HCT116 (cell line): Measurements from ENCODE around the gene CTAGE1. TPM values are rescaled to one million over a fixed set of nuclear protein-coding genes. Genes with fewer than 3 reads are reported as not detected.

Experiments used
- ATAC-seq: fragments of 200-7000 bp; cut with Tn5 transposase; 2 replicates; pipeline ENCODE4 v1.9.1; 2020; ENCODE audit warnings: mild to moderate bottlenecking, moderate library complexity
- BruUV-seq: library from RNA; stranded (reverse); fragments of 400-500 nt; replicated peaks from 2 replicates; lab custom pipeline; 2021; lab: Mats Ljungman, UMichigan
- CTCF ChIA-PET: fragments of 300-600 bp; sonication (Branson Sonifier 250); formaldehyde crosslinking; loops from one replicate; lab custom pipeline; 2021; ENCODE audit warnings: antibody characterized with exemption; lab: Charles Lee
- POLR2A ChIA-PET: fragments of 300-600, 350-600 bp; sonication (Branson Sonifier 250); formaldehyde crosslinking; loops from one replicate; lab custom pipeline; 2021; ENCODE audit warnings: antibody characterized with exemption; lab: Charles Lee
- RAD21 ChIA-PET, 2 experiments: fragments of 300-600 bp; sonication (Branson Sonifier 250); formaldehyde crosslinking; loops; one replicate each; lab custom pipeline; 2023; ENCODE audit warnings: low total read pairs in 2 of 2; ENCODE audit not compliant: uncharacterized antibody in 2 of 2, unreplicated experiment in 2 of 2, low non-redundant PET in 1 of 2; lab: Charles Lee
- DNase-seq: peaks from one replicate; pipeline ENCODE4 v3.0.0-alpha.2; 2010; ENCODE audit warnings: low read depth, low spot score
- H2AFZ ChIP-seq: fragments of 200-600 bp; shearing (Covaris generic), sonication (generic); 2 replicates; pipeline ENCODE4 v1.6.1; 2017; ENCODE audit warnings: low read depth, mixed run types, mixed read lengths, antibody characterized with exemption, low read length; ENCODE audit not compliant: poor library complexity, severe bottlenecking
- H3K27ac ChIP-seq: 2 replicates; pipeline ENCODE4 v1.5.1; 2012; ENCODE audit warnings: low read depth, low read length
- H3K27me3 ChIP-seq: fragments of 200-600 bp; sonication (generic); 2 replicates; pipeline ENCODE4 v1.6.1; 2016; ENCODE audit warnings: mixed run types, low read length, mixed read lengths; ENCODE audit not compliant: insufficient read depth
- H3K36me3 ChIP-seq, 2 experiments: fragments of 200-500 bp in 1 of 2; fragments of 200-600 bp in 1 of 2; sonication (Bioruptor generic) in 1 of 2; sonication (generic) in 1 of 2; 2 replicates each; pipeline versions ENCODE4 v1.5.1 to v1.6.1; 2014 to 2016; ENCODE audit warnings: low read length in 2 of 2, inconsistent platforms in 1 of 2, mixed read lengths in 1 of 2, mixed run types in 1 of 2; ENCODE audit not compliant: insufficient read depth in 2 of 2, control insufficient read depth in 1 of 2
- H3K4me1 ChIP-seq, 2 experiments: fragments of 200-600 bp in 1 of 2; sonication (generic) in 1 of 2; 2 replicates each; pipeline versions ENCODE4 v1.5.1 to v1.6.1; 2012 to 2017; ENCODE audit warnings: low read length in 2 of 2, inconsistent platforms in 1 of 2, mild to moderate bottlenecking in 1 of 2, mixed read lengths in 1 of 2, mixed run types in 1 of 2, moderate library complexity in 1 of 2; ENCODE audit not compliant: insufficient read depth in 2 of 2, control insufficient read depth in 1 of 2
- H3K4me2 ChIP-seq: fragments of 200-600 bp; sonication (generic); 2 replicates; pipeline ENCODE4 v1.6.1; 2017; ENCODE audit warnings: mixed run types, low read length, mixed read lengths
- H3K4me3 ChIP-seq, 2 experiments: fragments of 200-600 bp in 1 of 2; sonication (generic) in 1 of 2; replicated peaks in 1 of 2; 2 replicates each; pipeline ENCODE4 v1.5.1; 2011 to 2016; ENCODE audit warnings: low read length in 2 of 2, control low read depth in 1 of 2, low read depth in 1 of 2, mild to moderate bottlenecking in 1 of 2, mixed read lengths in 1 of 2, mixed run types in 1 of 2
- H3K79me2 ChIP-seq: fragments of 200-600 bp; sonication (generic); 2 replicates; pipeline ENCODE4 v1.6.1; 2017; ENCODE audit warnings: mild to moderate bottlenecking, mixed run types, low read length, moderate library complexity, mixed read lengths; ENCODE audit not compliant: insufficient read depth
- H3K9ac ChIP-seq: fragments of 200-600 bp; sonication (generic); 2 replicates; pipeline ENCODE4 v1.6.1; 2016; ENCODE audit warnings: low read length, mixed read lengths
- H3K9me2 ChIP-seq: fragments of 200-600 bp; sonication (generic), shearing (Covaris generic); 2 replicates; pipeline ENCODE4 v1.6.1; 2017; ENCODE audit warnings: mixed run types, mild to moderate bottlenecking, moderate library complexity; ENCODE audit not compliant: insufficient read depth
- H3K9me3 ChIP-seq, 2 experiments: fragments of 200-500 bp in 1 of 2; fragments of 200-600 bp in 1 of 2; sonication (Bioruptor generic) in 1 of 2; sonication (generic) in 1 of 2; 2 replicates each; pipeline ENCODE4 v1.6.1; 2014 to 2017; ENCODE audit warnings: low read length in 2 of 2, mixed read lengths in 2 of 2, inconsistent platforms in 1 of 2, low read depth in 1 of 2, mild to moderate bottlenecking in 1 of 2, mixed run types in 1 of 2, moderate library complexity in 1 of 2; ENCODE audit not compliant: control insufficient read depth in 1 of 2, insufficient read depth in 1 of 2
- H4K20me1 ChIP-seq: fragments of 200-600 bp; sonication (generic), shearing (Covaris generic); 2 replicates; pipeline ENCODE4 v1.6.1; 2017; ENCODE audit warnings: mixed run types, mild to moderate bottlenecking, moderate library complexity; ENCODE audit not compliant: insufficient read depth
- CEBPB ChIP-seq: IDR thresholded peaks from 2 replicates; pipeline ENCODE4 v1.6.1; 2012; ENCODE audit warnings: low read depth
- EGR1 ChIP-seq: IDR thresholded peaks from 2 replicates; pipeline ENCODE4 v1.6.1; 2012; ENCODE audit warnings: low read depth
- ELF1 ChIP-seq: IDR thresholded peaks from 2 replicates; pipeline ENCODE4 v1.6.1; 2012; ENCODE audit warnings: low read depth, borderline replicate concordance
- EZH2 ChIP-seq: fragments of 200-600 bp; sonication (generic); IDR thresholded peaks from 2 replicates; pipeline ENCODE4 v1.6.1; 2017; ENCODE audit warnings: antibody characterized with exemption, mixed run types
- EZH2phosphoT487 ChIP-seq: fragments of 200-600 bp; IDR thresholded peaks from 2 replicates; pipeline ENCODE4 v1.6.1; 2018; ENCODE audit warnings: antibody characterized with exemption, borderline replicate concordance
- MAX ChIP-seq: IDR thresholded peaks from 2 replicates; pipeline ENCODE4 v1.6.1; 2012
- POLR2A ChIP-seq: IDR thresholded peaks from 2 replicates; pipeline ENCODE4 v1.7.0; 2011; ENCODE audit warnings: borderline replicate concordance; ENCODE audit not compliant: insufficient read depth, insufficient read length; ENCODE audit errors: extremely low read depth
- POLR2AphosphoS5 ChIP-seq: IDR thresholded peaks from 2 replicates; pipeline ENCODE4 v1.6.1; 2011; ENCODE audit warnings: mild to moderate bottlenecking, low read depth, low read length, moderate library complexity
- RAD21 ChIP-seq: IDR thresholded peaks from 2 replicates; pipeline ENCODE4 v1.6.1; 2012; ENCODE audit warnings: low read depth, mild to moderate bottlenecking
- SIN3A ChIP-seq: IDR thresholded peaks from 2 replicates; pipeline ENCODE4 v1.6.1; 2012; ENCODE audit warnings: low read depth
- SP1 ChIP-seq: IDR thresholded peaks from 2 replicates; pipeline ENCODE4 v1.6.1; 2012; ENCODE audit warnings: low read depth
- SRF ChIP-seq: IDR thresholded peaks from 2 replicates; pipeline ENCODE4 v1.6.1; 2012; ENCODE audit warnings: low read depth
- YY1 ChIP-seq: IDR thresholded peaks from 2 replicates; pipeline ENCODE4 v1.6.1; 2011; ENCODE audit warnings: low read length, low read depth, moderate library complexity, mild to moderate bottlenecking; ENCODE audit not compliant: insufficient replicate concordance; ENCODE audit errors: extremely low read depth
- intact Hi-C: fragments of 100-400 bp; cut with micrococcal nuclease; formaldehyde crosslinking; loops from 2 replicates; pipeline ENCODE4 v1.10.0; 2022
- total RNA-seq: library from RNA; stranded (reverse); gene quantifications from one replicate; pipeline ENCODE4 v1.2.1, GENCODE V29; 2021; ENCODE audit not compliant: unreplicated experiment
- TF ChIP-seq, protein P1 (sequence below), 3 experiments: fragments of 200-600 bp in 1 of 3; sonication (generic) in 1 of 3; IDR thresholded peaks in 2 of 3; conservative IDR thresholded peaks in 1 of 3; 2 replicates each; pipeline ENCODE4 v1.5.1; 2012 to 2017; ENCODE audit warnings: low read depth in 2 of 3, low read length in 2 of 3, antibody characterized with exemption in 1 of 3, borderline replicate concordance in 1 of 3, control low read depth in 1 of 3, mild to moderate bottlenecking in 1 of 3, mixed read lengths in 1 of 3, mixed run types in 1 of 3, moderate library complexity in 1 of 3; ENCODE audit not compliant: insufficient read depth in 1 of 3

Gene CTAGE1
- total RNA-seq, 1 experiment from 2014 or later, result not detected

GRCh38 chr18:22427822-22428549 lies 10.3 kb upstream of the CTAGE1 start:
- H3K36me3 ChIP-seq, result no peaks in the 10 kb centered on the region
- peaks cover 7 to 12% of the 10 kb centered on the region in 2 experiments; a peak in 3 of 4 replicates for H3K4me1 ChIP-seq
- H3K4me2 ChIP-seq, result no peak overlapping the region
- no peak for TF ChIP-seq YY1
- TF ChIP-seq, protein P1, sequence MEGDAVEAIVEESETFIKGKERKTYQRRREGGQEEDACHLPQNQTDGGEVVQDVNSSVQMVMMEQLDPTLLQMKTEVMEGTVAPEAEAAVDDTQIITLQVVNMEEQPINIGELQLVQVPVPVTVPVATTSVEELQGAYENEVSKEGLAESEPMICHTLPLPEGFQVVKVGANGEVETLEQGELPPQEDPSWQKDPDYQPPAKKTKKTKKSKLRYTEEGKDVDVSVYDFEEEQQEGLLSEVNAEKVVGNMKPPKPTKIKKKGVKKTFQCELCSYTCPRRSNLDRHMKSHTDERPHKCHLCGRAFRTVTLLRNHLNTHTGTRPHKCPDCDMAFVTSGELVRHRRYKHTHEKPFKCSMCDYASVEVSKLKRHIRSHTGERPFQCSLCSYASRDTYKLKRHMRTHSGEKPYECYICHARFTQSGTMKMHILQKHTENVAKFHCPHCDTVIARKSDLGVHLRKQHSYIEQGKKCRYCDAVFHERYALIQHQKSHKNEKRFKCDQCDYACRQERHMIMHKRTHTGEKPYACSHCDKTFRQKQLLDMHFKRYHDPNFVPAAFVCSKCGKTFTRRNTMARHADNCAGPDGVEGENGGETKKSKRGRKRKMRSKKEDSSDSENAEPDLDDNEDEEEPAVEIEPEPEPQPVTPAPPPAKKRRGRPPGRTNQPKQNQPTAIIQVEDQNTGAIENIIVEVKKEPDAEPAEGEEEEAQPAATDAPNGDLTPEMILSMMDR (IDR thresholded peaks at IDR 0.05 in 2 of 3, conservative IDR thresholded peaks at IDR 0.05 in 1 of 3; ENCODE audit: borderline replicate concordance in 1 of 3, insufficient read depth in 1 of 3, low read depth in 2 of 3, low read length in 2 of 3), result no peak
- no peak for TF ChIP-seq SRF
- TF ChIP-seq EZH2phosphoT487, result no peak
- no peak for TF ChIP-seq MAX
- TF ChIP-seq POLR2A, result no peak
- no peak for TF ChIP-seq CEBPB
- TF ChIP-seq EZH2, result no peak
- TF ChIP-seq RAD21, result no peak
- no peak for TF ChIP-seq EGR1
- no peak for TF ChIP-seq ELF1
- no peak for TF ChIP-seq SIN3A
- TF ChIP-seq SP1, result no peak
- no peak for TF ChIP-seq POLR2AphosphoS5
- H3K9ac ChIP-seq, result no peak overlapping the region
- RAD21 ChIA-PET, result no interaction called here
- CTCF ChIA-PET, result interaction anchor here (1.0 kb wide), 1 partner anchor 25 kb away, joined by 3 read pairs; no protein-coding TSS in a partner anchor
- no peaks in the 10 kb centered on the region for H3K27me3 ChIP-seq
- BruUV-seq, result no TSS peak
- no peak overlapping the region for H2AFZ ChIP-seq
- no peaks in the 10 kb centered on the region for H4K20me1 ChIP-seq
- POLR2A ChIA-PET, result interaction anchor here (1.3 kb wide), 1 partner anchor 11 kb away, joined by 3 read pairs; no protein-coding TSS in a partner anchor
- DNase-seq, result no peak
- H3K9me2 ChIP-seq, result no peaks in the 10 kb centered on the region
- no peak overlapping the region for H3K4me3 ChIP-seq
- intact Hi-C loops, result no loop called here
- H3K27ac ChIP-seq, result no peak overlapping the region
- H3K79me2 ChIP-seq, result no peaks in the 10 kb centered on the region
- ATAC-seq, result no peak
- no peaks in the 10 kb centered on the region for H3K9me3 ChIP-seq
